NCI-H748 (cell line): ENCODE measurements around the gene CDKAL1.

Experiments
- DNase-seq: peaks from one replicate; lab custom pipeline; 2025; ENCODE audit not compliant: unreplicated experiment; lab: John Stamatoyannopoulos, UW

Gene CDKAL1

GRCh38 chr6:21265034-21265729, 730.9 kb downstream of the CDKAL1 start:
- DNase-seq = no peak

GRCh38 chr6:21265730-21266044, 731.4 kb downstream of the CDKAL1 start:
- DNase-seq = no peak

- DNase-seq = no peak
Measured at GRCh38 chr6:21270636-21271201, 736.5 kb downstream of the CDKAL1 start.

- DNase-seq = no peak
Measured at GRCh38 chr6:21271428-21272155, 737.3 kb downstream of the CDKAL1 start.

DNA sequence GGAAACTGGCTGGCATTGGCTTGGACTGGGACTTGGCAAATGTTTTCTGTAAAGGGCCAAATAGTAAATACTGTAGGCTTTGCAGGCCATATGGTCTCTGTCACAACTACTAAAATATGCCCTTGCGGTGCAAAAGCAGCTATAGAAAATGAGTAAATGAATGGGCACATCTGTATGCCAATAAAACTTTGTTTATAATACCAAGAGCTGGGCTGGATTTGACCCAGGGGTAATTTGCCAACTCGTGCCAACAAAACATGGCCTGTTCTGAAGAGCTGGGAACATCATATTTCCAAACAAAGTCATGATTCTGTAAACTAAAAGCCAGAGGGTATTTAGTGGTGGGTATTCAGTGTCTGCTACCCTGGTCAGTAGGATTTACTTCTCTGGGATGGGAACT, 739.2 kb downstream of the CDKAL1 start:
- DNase-seq = no peak

DNA sequence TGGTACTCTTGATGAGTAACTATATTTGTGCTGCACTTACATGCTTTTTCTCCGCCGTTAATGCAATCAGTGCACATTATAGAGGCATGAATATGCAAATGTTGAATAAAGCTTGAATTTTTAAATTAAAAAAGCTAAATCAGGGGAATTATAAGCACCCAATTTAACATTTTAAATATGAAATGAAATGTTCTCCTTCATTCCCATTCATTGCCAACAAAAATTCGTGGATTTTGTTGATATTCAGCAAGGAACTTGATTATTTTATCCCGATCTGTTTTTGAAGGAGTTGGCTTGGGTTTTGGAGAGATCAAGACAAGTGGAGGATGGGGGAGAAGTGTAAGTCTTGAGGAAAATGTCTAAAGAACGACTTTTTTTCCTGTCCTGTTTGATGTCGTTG, 740.6 kb downstream of the CDKAL1 start:
- no peak for DNase-seq

- peak; percentile 29 for DNase-seq
Measured at GRCh38 chr6:21277601-21278374, 743.5 kb downstream of the CDKAL1 start.

GRCh38 chr6:21278375-21278745, 744.1 kb downstream of the CDKAL1 start:
- DNase-seq = no peak

DNA sequence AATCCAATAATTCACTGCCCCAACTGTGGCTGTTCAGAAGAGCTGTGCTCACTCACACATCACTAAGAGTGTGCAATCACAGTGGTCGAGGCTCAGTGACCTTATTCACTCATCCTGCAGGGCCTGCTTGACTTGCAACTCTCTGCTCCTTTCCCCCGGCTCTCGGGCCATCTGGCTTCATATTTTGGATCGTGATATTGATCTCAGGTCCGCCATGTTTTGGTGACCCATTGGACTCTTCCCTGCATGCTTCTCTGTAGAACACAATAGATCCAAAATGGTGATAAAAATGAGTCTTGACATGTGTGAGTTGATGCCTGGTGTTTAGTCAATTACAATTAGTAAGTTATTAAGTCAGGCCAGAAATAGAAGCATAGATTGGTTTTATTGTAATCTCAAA, 745.4 kb downstream of the CDKAL1 start:
- DNase-seq = no peak

GRCh38 chr6:21281366-21281765, 747.1 kb downstream of the CDKAL1 start:
- DNase-seq = no peak
